COLO829 (cell line): Measurements from ENCODE around the gene TLE4.
"Not testable (repeated sequence)": the region's sequence is repeated elsewhere in the genome, so short reads cannot be mapped to it uniquely, and the experiment has no call there.

ENCODE experiments used
- DNase-seq: peaks from one replicate; pipeline ENCODE4 v3.0.0; 2012; ENCODE audit warnings: low spot score

The TLE4 gene

GRCh38 chr9:79638806-79639205 lies 67.0 kb downstream of the TLE4 start:
- DNase-seq = no peak

GRCh38 chr9:79639354-79639753 lies 67.6 kb downstream of the TLE4 start:
- no peak for DNase-seq

DNA sequence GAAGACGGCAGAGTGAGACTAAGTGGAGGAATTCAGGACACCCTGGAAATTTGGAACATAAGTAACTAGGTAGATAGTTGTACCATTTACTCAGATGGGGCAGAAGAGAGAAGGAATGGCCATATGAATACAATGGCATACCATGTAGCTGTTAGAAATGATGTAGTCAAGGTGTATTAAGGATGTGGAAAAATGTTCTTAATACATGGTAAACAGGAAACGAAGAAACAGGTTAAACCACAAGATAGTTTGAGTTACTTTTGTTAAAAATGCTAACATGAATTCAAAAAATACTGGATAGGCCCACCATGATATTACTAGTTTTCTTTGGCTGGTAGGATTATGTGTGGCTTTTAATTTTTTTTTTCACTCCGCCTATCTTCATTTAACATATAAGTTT lies 68.3 kb downstream of the TLE4 start:
- DNase-seq = not testable (repeated sequence)

- no peak for DNase-seq
Measured at GRCh38 chr9:79641070-79641469, 69.3 kb downstream of the TLE4 start.

DNA sequence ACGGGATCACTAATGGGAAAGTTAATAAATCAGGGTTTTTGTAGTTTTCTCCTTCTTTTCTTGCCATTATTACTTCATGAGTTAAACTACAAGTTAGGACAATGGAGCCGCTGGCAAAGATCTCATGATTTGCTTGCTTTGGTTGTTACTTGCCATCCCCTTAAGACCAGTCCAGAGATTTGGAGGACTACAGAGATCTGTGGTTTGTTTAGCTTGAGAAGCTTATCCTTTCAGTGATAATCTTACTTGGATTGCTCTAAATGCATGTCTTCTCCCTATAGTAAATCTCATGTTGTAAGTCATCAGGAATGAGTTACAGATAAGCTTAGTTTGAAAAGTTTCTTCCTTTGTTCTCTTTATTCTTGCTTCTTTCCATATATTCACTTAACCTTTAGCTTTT lies 70.9 kb downstream of the TLE4 start:
- DNase-seq = no peak

GRCh38 chr9:79644048-79644447 lies 72.3 kb downstream of the TLE4 start:
- no peak for DNase-seq

- DNase-seq = no peak
Measured at GRCh38 chr9:79644601-79645000, 72.8 kb downstream of the TLE4 start.

- DNase-seq = no peak
Measured at GRCh38 chr9:79645110-79645509, 73.3 kb downstream of the TLE4 start.

DNA sequence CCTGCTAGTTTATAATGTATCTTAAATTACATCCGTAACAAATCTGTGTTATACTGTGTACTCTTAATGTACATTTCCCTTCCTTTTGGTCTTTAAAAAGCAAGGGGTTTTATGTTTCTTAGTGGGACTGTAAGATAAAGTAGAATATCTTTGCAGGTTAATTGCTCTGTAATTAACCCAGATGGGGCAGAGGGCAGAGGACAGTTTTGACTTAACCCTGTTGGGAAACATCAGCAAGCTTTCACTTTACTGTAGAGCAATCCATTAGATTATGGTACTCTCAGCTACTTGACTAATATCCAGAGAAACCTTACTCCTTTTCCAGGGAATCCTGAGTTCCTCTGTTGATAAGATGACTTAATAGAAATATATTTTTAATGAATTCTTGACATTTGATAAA lies 74.3 kb downstream of the TLE4 start:
- no peak for DNase-seq

- no peak for DNase-seq
Measured at GRCh38 chr9:79651251-79651795, 79.6 kb downstream of the TLE4 start.

DNA sequence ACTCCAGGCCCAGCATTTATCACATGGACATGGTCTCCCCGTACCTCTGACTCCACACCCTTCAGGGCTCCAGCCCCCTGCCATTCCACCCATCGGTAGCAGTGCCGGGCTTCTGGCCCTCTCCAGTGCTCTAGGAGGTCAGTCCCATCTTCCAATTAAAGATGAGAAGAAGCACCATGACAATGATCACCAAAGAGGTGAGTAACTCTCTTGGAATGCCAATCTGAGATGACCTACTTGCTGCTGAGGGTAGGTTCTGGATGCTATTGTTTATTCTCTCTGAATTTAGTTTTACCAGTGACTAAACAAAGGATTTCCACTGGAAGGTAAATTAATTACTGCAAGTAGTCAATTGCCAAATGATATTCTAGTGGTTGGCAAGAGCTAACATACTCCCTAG lies 80.8 kb downstream of the TLE4 start:
- DNase-seq = no peak

DNA sequence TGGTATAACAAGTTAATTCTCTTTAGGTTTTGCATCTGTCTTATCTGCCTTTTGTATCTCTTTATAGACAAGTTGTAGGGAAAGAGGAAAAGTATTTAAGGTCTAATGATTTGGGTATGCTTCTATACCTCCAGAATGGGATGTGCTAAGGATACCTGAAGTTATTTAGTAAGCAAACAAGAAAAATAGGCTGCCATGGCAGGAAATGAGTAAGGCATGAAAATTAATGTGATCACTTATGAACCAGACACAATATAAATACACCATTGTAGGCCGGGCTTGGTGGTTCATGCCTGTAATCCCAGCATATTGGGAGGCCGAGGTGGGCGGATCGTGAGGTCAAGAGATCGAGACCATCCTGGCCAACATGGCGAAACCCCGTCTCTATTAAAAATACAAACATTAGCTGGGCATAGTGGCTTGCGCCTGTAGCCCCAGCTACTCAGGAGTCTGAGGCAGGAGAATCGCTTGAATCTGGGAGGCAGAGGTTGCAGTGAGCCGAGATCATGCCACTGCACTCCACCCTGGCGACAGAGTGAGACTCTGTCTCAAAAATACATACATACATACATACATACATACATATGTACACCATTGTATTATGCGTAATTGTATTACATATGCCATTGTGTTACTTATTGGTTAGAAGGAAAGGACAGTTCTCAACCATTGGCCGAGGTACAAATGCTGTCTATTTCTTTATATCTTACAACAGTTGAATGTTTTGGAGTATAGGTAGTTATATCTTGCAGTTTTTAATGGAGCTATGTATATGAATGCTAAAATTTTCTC lies 83.0 kb downstream of the TLE4 start:
- not testable (repeated sequence) for DNase-seq

GRCh38 chr9:79655551-79655950 lies 83.8 kb downstream of the TLE4 start:
- no peak for DNase-seq

DNA sequence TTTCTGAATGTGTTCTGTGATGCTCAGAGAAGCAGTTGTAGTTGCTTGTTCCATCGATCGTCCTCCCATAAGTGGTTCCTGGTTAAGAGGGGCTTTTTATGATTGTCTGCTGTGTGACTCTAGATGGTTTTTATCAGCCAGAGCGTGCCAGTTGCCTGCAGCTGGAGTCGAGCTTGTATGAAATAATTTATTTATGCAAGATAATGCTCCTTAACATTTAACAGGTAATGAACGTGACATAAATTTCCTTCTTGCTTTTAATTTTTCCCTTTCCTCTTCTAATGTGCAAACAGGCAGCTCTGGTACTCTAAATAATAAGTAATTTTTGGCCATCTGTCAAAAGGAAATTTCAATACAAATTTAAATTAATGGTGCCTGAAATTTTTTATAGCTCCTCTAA lies 84.4 kb downstream of the TLE4 start:
- DNase-seq = no peak

GRCh38 chr9:79657891-79658290 lies 86.1 kb downstream of the TLE4 start:
- DNase-seq = no peak

DNA sequence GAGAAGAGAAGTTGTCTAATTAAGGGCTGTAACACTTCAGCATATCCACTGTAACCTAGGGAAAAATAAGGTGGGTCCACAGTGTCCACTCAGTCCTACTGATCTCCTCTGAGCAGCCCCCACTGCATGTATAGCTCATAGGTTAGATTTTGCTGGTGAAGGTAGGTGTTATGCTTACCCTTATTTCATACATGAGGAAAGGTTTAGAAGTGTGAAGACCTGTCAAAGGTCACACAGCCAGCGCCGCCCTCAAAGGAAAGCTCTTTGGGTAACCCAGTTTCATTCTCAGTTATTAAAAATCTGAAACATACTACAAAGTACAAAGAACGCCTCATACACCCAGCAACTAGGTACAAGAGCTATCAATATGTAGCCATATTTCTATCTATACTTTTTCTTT lies 87.2 kb downstream of the TLE4 start:
- no peak for DNase-seq

DNA sequence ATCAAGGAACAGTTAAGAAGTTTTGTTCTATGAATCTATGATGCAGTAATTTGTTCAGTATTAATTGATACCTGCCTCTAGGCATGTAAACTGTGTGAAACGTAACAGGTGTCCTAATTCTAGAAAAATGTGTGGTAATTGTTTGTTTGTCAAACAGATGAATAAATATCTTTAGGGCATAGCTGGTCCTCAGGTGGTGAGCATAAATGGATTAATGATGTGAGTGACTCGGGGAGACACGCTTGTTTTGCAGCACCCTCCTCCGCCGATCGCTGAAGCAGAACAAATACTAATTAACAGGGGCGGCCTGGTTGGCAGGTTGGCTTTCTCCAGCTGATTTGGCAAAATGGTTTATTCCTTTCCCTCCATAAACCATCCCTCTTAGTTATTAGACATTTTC lies 88.8 kb downstream of the TLE4 start:
- no peak for DNase-seq

GRCh38 chr9:79661279-79661678 lies 89.5 kb downstream of the TLE4 start:
- no peak for DNase-seq

DNA sequence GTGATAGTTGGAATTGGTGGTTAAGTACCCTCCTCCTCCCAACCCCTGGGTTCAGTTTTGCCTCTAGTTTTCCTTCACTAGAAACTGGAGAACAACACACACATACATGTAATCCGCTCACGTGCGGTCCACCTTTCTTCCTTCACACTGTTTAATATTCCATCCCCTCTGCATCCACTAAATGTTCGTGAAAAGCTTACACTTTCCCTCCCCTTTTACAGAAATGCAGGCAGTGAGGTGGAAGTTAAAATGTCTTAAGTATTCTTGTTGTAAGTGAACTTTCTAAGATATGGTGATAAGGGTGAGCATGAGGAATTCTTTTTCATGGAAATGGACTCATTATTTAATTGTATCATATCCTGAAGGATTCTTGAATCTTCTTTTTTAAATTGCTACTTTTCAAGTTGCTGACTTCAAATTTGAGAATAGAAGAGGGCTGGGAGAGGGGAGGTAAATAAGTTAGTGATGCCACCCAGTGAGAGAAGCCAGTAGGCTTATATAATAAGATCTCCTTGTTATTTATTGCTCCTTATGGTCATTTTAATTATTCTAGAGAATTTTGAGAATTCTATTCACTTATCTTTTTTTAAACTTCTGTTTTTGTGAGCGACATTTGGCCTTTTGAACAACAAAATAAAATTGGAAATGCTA lies 90.2 kb downstream of the TLE4 start:
- DNase-seq = no peak

DNA sequence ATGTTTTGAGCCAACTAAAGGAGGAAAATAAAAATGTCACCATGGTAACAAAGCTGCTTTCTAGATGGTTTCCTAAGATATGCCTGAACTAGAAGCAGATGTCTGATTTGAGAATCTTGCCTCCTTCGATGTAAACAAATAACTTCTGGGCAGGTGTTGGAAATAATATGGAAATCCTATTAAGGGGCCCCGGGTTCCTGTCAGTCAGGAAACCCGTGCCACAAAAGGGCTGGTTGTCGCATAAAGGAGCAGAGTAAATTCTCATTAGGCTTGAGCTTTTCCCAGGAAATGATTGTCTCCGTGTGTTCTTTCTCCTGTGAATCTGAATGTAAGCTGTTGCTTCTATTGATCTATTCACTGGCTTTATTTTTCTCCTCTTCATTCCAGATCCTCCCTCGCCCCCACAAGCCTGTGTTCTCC lies 90.8 kb downstream of the TLE4 start:
- DNase-seq = no peak

GRCh38 chr9:79663300-79663699 lies 91.5 kb downstream of the TLE4 start:
- DNase-seq = no peak

GRCh38 chr9:79663878-79664277 lies 92.1 kb downstream of the TLE4 start:
- no peak for DNase-seq

DNA sequence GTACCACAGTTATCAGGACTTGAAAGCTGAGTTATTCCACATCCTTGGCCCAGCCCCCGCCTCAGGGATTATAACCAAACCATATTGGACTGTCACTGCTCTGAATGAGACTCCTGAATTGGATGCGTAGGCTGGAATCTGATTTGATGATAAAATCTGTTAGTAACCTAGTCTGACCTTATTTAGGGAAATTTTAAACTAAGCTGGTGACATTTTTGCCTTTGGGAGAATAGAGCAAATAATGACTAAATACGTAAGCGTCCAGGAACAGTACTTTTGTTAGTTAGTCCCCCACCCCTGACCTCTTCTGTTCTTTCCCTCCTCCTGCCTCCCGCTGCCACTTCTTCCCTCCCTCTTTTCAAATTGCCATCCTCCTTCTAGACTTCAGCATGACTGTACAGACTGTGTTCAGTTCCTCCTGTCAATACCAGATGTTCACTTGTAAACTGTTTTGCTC lies 92.6 kb downstream of the TLE4 start:
- DNase-seq = no peak
